ENCODE results near the gene CFDP1.

The CFDP1 gene

GRCh38 chr16:75264999-75265910 is 168.0 kb downstream of the CFDP1 start:
- no peak for DNase-seq
- ATAC-seq, result no peak

GRCh38 chr16:75264457-75264998 is 168.8 kb downstream of the CFDP1 start:
- ATAC-seq (no peak), DNase-seq (no peak)

DNA sequence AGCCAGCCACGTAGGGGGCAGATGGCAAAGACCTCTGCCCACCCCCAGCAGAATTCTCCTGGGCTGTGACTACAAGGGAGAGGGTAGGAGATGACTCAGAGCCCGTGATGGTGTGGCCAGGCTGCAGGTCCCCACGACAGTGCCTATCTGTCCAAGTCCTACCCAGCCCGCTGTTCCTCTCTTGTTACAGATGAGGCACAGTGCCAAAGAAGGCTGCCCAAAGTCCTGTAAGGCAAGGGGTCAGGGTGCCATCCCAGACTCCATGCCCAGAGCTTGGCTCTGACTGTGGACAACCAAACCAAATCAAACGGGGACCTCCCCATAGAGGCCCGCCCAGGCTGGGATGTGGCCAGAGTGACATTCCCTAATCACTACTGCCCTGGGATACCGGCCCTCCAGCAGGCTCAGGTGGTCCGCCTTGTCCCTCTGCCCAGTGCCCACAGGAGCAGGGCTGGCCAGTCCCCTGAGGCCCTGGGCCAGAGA is 169.3 kb downstream of the CFDP1 start:
- ATAC-seq, result no peak
- DNase-seq, result no peak

GRCh38 chr16:75263291-75263962 is 169.9 kb downstream of the CFDP1 start:
- ATAC-seq (no peak), DNase-seq (no peak)

DNA sequence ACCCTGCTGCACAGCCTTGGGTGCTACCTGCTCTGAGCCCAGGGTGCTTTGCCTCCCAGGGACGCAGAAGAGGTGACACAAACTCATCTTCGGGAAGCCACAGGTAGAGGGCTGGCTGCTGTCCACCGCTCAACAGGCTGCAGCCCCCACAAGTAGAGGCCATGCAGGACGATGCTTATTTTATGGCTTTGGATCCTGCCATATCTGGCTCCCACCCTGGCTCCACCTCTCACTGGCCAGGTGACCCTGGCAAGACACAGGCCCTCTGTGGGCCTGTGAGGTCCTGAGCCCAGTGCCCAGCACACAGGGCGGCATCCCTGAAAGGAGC is 170.5 kb downstream of the CFDP1 start:
- DNase-seq (no peak), ATAC-seq (no peak)

DNA sequence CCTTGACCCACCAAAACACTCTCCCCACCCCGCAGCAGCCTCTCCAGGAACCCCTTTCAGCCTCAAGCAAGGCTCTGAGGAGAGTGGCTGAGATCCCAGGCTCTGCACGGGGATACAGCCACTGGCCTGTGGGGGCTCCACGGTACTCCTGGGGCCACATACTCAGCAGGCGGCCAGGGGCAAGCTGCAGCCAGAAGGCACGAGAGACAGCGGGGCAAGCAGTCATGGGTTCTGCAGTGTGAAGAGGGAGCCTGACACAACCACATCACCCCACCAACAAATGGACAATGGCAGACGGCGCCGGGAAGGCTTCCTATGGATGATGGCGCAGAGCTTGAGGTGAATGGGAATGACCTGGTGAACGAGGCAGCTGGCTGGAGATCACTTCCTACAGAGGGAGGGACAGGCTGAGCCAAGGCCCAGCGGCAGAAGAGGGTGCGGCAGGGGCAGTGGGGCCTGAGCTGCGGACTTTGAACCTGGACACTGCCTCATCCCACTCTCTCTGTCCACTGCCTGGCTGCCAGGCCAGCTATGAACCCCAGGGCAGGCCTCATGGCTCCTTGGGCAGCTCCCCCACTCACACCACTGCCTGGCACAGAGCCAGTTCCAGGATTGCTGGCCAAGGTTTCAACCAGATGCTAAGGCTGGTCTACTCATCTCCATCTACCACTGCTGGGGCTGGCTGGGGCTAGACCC is 171.1 kb downstream of the CFDP1 start:
- ATAC-seq, result no peak
- no peak for DNase-seq

DNA sequence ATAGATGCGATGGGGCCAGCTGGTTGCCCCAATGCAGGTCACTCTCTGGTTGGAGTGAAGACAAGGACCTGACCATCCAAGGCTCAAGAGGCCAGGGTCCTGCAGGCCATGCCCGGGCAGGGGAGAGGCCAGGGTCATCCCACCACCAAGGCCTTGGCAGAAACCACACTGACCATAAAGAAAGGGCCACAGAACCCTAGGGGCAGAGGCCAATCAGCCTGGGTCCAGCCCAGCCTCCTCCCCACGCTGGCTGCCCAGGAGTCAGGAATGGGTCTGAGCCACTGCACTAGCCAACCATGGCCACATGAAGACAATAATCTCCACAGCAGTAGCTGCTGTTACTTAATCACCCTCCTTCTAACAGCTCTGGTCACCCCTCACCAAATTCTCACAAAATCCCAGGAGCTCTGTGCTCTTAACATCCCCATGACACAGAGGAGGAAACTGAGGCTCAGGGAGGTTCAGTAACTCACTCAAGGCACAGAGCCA is 171.7 kb downstream of the CFDP1 start:
- ATAC-seq (no peak), DNase-seq (no peak)

DNA sequence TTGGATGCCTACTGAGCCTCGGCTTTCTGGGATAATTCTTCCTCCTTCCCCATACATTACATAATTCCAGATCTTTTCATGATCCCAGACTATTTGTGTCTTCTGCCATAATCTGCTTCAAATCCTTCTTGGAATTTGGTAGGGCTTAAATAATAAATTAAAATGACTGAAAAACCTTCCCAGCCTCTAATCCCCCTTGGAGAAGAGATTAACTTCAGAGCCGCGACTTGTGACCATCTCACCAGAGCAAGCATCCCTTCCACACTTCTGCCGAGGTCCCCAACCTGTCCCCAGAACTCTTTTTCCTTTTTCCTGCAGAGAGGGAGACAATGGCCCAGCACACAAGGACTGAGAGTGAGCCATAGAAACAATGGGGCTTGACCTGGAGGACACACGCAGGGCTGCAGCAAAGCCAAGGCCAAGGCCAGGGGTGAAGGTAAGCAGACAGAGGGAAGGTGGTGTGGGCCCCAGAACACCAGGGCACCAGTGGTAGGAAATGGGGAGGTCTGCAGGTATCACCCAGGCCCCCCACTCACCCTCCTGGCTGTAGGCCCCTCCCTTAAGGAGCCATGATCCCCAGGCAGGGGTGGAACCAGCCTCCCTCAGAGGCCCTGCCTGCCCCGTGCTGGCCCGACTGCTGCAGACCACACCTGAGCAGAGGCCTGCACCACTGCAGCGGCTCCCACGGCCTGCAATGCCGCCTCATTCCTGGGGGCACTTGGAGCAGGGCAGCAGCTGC is 172.3 kb downstream of the CFDP1 start:
- ATAC-seq (no peak), DNase-seq (no peak)

DNA sequence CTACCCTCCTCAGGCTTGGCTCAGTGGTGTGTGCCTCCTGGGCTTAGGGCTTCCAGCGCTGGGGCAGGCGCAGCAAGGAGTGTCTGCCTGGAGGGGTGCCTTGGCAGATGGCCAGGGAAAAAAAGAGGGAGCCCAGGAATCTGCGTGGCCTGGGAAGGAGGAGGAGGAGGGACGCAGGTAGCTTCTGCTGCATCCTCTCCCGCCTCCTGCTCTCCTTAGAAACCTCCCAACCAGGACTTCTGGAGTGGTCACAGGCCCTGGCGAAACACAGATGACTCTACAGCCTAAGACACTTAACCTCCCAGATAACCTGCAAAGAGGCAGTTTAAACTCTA is 174.5 kb downstream of the CFDP1 start:
- DNase-seq (no peak), ATAC-seq (no peak)

DNA sequence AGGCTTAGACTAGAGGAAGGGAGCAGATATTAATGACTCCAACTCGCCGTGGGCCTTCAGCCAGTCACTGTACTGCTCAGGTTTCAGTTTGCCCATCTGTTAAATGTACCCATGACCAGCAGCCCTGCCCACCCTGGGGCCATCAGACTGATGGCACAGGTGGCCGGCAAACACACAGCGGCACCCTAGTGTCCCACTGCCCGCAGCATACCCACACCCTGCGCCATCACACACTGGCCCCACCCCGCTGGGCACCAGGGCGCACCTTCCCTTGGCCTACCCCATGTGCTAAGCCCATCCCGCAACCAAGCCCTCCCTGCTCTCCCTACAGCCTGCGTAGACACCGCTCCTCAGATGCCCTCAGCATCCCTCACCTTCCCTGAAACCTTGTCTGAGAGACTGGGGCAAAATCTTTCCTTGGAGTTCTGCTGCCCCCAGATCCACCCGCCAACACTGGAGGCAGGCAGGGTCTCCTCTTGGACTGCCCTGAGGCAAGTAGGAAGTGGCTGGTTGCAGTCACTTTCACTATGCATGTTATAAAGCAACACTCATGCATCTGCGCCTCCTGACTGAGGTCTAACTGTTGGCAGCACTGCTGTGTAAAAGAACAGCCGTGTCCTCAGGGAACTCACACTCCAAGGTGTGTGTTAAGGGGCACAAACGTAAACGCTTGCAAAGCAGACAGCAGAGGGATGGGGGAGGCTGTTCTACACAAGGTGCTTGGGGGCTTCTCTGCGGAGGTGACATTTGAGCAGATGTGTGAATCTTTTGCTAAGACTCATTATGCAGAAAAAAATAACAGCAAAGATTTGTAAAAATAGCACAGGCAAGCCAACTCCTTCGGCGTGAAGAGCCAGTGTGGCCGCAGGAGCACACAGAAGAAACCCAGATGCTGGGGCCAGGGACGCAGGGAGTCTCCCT is 175.2 kb downstream of the CFDP1 start:
- DNase-seq (no peak), ATAC-seq (no peak)

GRCh38 chr16:75256696-75257343 is 176.5 kb downstream of the CFDP1 start:
- DNase-seq (no peak), ATAC-seq (no peak)

DNA sequence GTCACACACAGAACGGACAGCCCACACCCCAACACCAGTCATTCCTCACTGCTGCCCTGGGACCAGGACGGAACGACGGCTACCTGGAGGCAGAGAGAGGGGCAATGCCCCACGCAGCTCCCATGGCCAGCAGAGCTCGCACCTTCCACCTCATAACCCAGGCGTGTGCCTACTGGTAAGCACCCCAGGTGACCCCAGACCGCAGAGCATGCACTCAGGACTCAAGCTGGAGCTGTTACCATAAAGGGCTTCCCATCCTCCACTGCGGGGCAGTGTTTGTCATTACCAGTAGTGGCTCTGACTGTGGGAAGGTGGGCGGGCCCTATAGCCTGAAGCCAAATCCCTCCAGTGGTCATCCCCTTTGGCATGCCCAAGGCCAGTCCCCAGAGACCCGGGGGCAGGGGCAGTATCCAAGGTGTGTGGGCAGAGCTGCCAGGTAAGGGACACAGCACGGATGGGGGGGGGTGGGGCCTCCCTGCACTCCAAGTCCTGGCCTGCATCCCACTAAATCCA is 177.2 kb downstream of the CFDP1 start:
- ATAC-seq, result no peak
- DNase-seq, result no peak

GRCh38 chr16:75254359-75254837 is 178.9 kb downstream of the CFDP1 start:
- ATAC-seq (no peak), DNase-seq (no peak)

- ATAC-seq, result no peak
- no peak for DNase-seq
Measured at GRCh38 chr16:75252946-75253911, 180.1 kb downstream of the CFDP1 start.

DNA sequence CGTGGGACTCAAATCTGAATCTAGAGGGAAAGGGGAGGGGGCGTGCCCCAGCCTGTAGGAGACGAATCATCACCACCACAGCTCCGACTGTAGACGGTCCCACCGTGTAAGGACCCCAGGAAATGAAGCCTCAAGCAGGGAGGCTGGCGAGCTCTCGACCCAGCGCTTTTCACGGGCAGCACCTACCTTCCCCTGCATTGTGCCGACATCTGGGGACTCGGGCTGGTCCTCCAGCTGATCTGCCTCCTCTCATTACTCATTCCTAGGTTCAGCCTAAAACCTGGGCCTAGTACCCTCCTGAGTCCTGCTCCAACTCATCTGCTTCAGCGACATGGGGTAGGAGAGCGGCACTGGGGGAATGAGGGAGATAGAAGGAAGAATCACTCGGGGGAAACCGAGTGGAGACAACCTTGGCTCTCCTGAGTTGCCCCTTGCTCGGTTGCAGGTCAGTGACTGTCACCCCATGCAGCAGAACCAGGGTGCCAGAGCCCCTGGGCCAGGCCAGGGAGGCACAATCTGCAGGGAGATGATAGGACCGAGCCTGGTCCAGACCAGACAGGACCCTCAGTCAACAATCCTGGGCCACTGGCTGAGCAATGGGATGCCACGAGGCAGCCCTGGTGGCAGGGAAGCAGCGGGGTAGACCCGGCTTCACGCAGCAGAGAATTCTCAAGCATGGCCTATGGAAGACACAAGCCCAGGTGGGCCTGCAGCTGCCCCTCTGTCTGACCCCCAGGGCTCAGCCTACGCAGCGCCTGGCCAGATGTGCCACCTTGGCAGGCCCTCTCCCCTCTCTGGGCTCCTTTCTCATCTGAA is 181.0 kb downstream of the CFDP1 start:
- DNase-seq (no peak), ATAC-seq (no peak)

GRCh38 chr16:75251280-75252048 is 181.8 kb downstream of the CFDP1 start, which contains the start of gene BCAR1:
TSS of gene BCAR1 (minus strand) at chr16:75251624. CDS start at chr16:75251482, 142 bp downstream.
- ATAC-seq (peak; percentile 16), DNase-seq (peak; percentile 48)

GRCh38 chr16:75250809-75251279 is 182.5 kb downstream of the CFDP1 start:
- DNase-seq (no peak), ATAC-seq (no peak)

Measured in stimulated activated naive CD8-positive, alpha-beta T cell treated with anti-CD3 and anti-CD28 coated beads, Interleukin-15, Interleukin-2, amounts not matched to agents 100 U/mL and 50 U/mL, for 24 hours (primary cell).